Common myeloid progenitor, CD34-positive (primary cell): ENCODE data around the gene VANGL2. TPM values are rescaled to one million over a fixed set of nuclear protein-coding genes. Genes with fewer than 3 reads are reported as not detected.

Source experiments
- CTCF ChIA-PET: fragments of 350-600 bp; sonication (Branson Sonifier 250); formaldehyde crosslinking; loops from one replicate; lab custom pipeline; 2021; ENCODE audit warnings: antibody characterized with exemption; lab: Charles Lee
- POLR2A ChIA-PET: fragments of 350-600 bp; sonication (Branson Sonifier 250); formaldehyde crosslinking; loops from one replicate; lab custom pipeline; 2021; ENCODE audit warnings: antibody characterized with exemption; lab: Charles Lee
- DNase-seq, 3 donors: peaks; one replicate each; pipeline versions ENCODE4 v3.0.0 to v3.0.0-alpha.2; 2013
- H3K27ac ChIP-seq, 2 experiments: 1 replicate in 1 of 2; 2 replicates in 1 of 2; pipeline ENCODE4 v1.7.0; 2013; ENCODE audit warnings: inconsistent platforms in 2 of 2, low read length in 2 of 2, mild to moderate bottlenecking in 2 of 2, low read depth in 1 of 2, moderate library complexity in 1 of 2; ENCODE audit not compliant: severe bottlenecking in 2 of 2, insufficient read depth in 1 of 2, poor library complexity in 1 of 2
- H3K27me3 ChIP-seq, 5 experiments: replicated peaks in 2 of 5; 1 replicate in 3 of 5; 2 replicates in 2 of 5; pipeline versions ENCODE4 v1.6.1 to v1.7.0; 2013; ENCODE audit warnings: low read length in 4 of 5, mild to moderate bottlenecking in 2 of 5, moderate library complexity in 2 of 5, inconsistent platforms in 1 of 5; ENCODE audit not compliant: insufficient read depth in 5 of 5, control insufficient read depth in 4 of 5
- H3K36me3 ChIP-seq, 4 experiments: 1 replicate in 2 of 4; 2 replicates in 2 of 4; pipeline versions ENCODE4 v1.6.1 to v1.7.0; 2013; ENCODE audit warnings: low read length in 3 of 4, control low read depth in 1 of 4, mild to moderate bottlenecking in 1 of 4; ENCODE audit not compliant: control insufficient read depth in 4 of 4, insufficient read depth in 4 of 4
- H3K4me1 ChIP-seq, 4 experiments: 1 replicate in 3 of 4; 2 replicates in 1 of 4; pipeline versions ENCODE4 v1.6.1 to v1.7.1; 2013; ENCODE audit warnings: low read length in 3 of 4, mild to moderate bottlenecking in 3 of 4, control low read depth in 1 of 4, inconsistent platforms in 1 of 4, moderate library complexity in 1 of 4; ENCODE audit not compliant: control insufficient read depth in 4 of 4, insufficient read depth in 4 of 4; ENCODE audit errors: control extremely low read depth in 1 of 4
- H3K4me3 ChIP-seq, 7 experiments: 1 replicate in 4 of 7; 2 replicates in 3 of 7; pipeline versions ENCODE4 v1.5.1 to v1.7.0; 2013; ENCODE audit warnings: mild to moderate bottlenecking in 7 of 7, low read length in 6 of 7, moderate library complexity in 6 of 7, inconsistent platforms in 2 of 7, low read depth in 2 of 7, control low read depth in 1 of 7; ENCODE audit not compliant: insufficient read depth in 4 of 7, control insufficient read depth in 1 of 7; ENCODE audit errors: extremely low read depth in 1 of 7
- H3K9me3 ChIP-seq, 5 experiments: 1 replicate in 4 of 5; 2 replicates in 1 of 5; pipeline versions ENCODE4 v1.6.1 to v1.7.1; 2013; ENCODE audit warnings: low read length in 4 of 5, mild to moderate bottlenecking in 2 of 5, inconsistent platforms in 1 of 5, low read depth in 1 of 5, moderate library complexity in 1 of 5; ENCODE audit not compliant: control insufficient read depth in 4 of 5, insufficient read depth in 2 of 5; ENCODE audit errors: control extremely low read depth in 1 of 5
- WGBS: methylation state at CpG from one replicate; pipeline ENCODE4 v1.1.5; 2013; ENCODE audit not compliant: insufficient coverage; 5-methylcytosine and 5-hydroxymethylcytosine counted together
- polyA plus RNA-seq: library from polyadenylated mRNA; unstranded; fragments of 120-200 nt; gene quantifications from one replicate; pipeline ENCODE4 v1.2.1, GENCODE V29; 2013

VANGL2 gene
- 4.7 TPM for polyA plus RNA-seq

DNA sequence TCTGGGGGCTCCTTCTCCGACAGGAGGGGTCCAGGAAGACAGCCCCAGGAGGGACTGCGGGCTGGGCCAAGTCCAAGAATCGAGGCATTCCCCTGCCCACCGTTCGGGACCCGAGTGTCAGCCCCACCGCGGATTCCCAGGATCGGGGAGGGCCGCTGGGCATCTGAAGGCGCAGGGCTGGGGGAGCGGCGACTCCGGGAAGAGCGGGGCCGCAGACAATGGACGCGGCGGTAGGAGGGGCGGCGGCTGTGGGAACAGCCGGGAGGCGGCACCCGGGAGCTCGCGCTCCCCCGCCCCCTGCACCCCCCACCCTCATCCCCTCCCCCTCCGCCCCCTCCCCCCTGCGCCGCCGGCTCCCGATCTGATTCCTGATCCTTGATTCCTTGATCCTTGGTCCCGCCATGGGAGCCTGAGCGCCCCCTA lies at the start of gene VANGL2:
Gene VANGL2 (plus strand): TSS at position 342 of the 423 bp plus-strand sequence. CDS start 15,274 bp downstream, outside the sequence.
- peak; percentile 58 to 80 (median 76) for DNase-seq
- Histone ChIP-seq H3K4me1 (peaks cover 1 to 18% (median 16%) of the 10 kb centered on the region in 4 experiments), H3K36me3 (no peaks in the 10 kb centered on the region), H3K27me3 (no peaks in the 10 kb centered on the region), H3K4me3 (peak within 1 kb of the TSS; percentile 56 to 85 (median 69)), H3K9me3 (no peaks in the 10 kb centered on the region), H3K27ac (peak within 1 kb of the TSS in 1 of 2 experiments; percentile 45)
- ChIA-PET POLR2A (interaction anchor here (0.6 to 1.0 kb wide), 2 partner anchors 10 to 22 kb away, joined by 3 read pairs; no protein-coding TSS in a partner anchor), CTCF (interaction anchor here (0.9 kb wide), 1 partner anchor 24 kb away, joined by 3 read pairs; no protein-coding TSS in a partner anchor)
- 1% methylated on average over 11 of the region's 34 CpGs for WGBS

DNA sequence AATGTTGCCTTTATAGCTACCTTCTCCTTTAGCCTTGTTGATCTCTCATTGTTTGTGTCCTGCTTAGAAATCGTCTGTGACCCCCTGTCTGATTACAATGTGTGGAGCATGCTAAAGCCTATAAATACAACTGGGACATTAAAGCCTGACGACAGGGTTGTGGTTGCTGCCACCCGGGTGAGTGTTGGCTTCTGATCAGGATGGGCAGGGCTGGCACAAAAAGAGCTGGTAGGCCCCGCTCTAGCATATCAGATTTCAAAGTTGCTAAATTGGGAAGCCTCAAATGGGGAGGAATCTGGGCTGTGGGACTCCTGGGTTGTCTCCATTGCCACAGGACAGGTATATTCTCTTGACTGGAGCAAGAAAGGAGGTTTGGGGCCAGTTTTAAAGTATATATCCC lies 48.7 kb upstream of the VANGL2 start:
- no peaks in the 10 kb centered on the region for H3K9me3 ChIP-seq
- peaks cover 34 to 94% (median 83%) of the 10 kb centered on the region in 4 experiments for H3K36me3 ChIP-seq
- no peak overlapping the region for H3K4me3 ChIP-seq
- no peaks in the 10 kb centered on the region for H3K27me3 ChIP-seq
- 79% methylated on average over 4 of the region's 4 CpGs for WGBS
- ChIA-PET POLR2A (interaction anchor here (0.9 kb wide), 1 partner anchor 132 kb away, joined by 3 read pairs; no protein-coding TSS in a partner anchor), CTCF (interaction anchor here (0.7 to 26.0 kb wide), 14 partner anchors 9 to 267 kb away, joined by 3 to 437 read pairs (median 4); partner anchors contain the start of gene IGSF8)
- no peak for DNase-seq
- no peak overlapping the region for H3K27ac ChIP-seq
- peaks cover 3 to 8% (median 5%) of the 10 kb centered on the region in 4 experiments for H3K4me1 ChIP-seq

DNA sequence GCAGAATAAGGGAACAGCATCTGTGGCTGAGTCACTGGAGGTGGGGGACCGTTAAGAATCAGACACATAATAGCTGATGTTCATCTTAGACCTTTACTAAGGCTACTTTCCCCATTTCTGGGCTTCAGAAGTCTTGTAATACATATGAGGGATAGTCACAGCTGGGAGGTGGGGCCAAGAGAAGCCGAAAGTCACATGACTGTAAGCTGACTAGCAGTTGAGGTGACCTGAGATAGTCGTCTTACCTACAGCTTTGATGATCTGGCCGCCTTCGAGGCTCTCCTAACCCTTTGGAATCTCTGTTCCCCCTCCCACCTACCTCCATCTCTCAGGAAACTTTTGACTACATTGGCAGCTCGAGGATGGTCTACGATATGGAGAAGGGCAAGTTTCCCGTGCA lies 47.8 kb upstream of the VANGL2 start:
- H3K27me3 ChIP-seq, result no peaks in the 10 kb centered on the region
- CTCF ChIA-PET, result interaction anchor here (1.1 to 26.0 kb wide), 15 partner anchors 7 to 252 kb away, joined by 3 to 437 read pairs (median 4); partner anchors contain the start of genes COPA and NCSTN
- no peak overlapping the region for H3K27ac ChIP-seq
- no peak overlapping the region for H3K4me3 ChIP-seq
- POLR2A ChIA-PET, result no interaction called here
- DNase-seq, result no peak
- H3K4me1 ChIP-seq, result no peaks in the 10 kb centered on the region
- H3K9me3 ChIP-seq, result no peaks in the 10 kb centered on the region
- H3K36me3 ChIP-seq, result peaks cover 33 to 98% (median 89%) of the 10 kb centered on the region in 4 experiments
- WGBS, result 100% methylated on average over 2 of the region's 8 CpGs

DNA sequence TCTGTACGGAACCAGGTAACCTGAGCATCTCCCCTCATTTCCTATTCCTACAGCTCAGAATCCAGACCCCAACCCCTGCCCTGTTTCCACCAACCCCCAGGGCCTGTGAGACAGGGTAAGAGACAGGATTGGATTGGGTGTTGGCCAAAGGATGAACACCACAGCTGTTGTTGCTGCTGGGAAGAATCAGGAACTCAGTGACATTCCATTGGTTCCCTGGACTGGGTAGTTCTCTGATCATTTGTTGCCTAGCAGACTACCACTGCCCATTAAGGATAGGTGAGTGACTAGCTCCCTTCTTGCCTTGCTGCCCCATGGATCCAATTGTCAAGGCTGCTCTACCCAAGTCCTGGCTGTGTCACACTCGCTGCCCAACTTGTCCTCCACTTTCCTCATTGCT lies 47.1 kb upstream of the VANGL2 start:
- Histone ChIP-seq H3K4me1 (no peaks in the 10 kb centered on the region), H3K4me3 (no peak overlapping the region), H3K27me3 (no peaks in the 10 kb centered on the region), H3K36me3 (peaks cover 33 to 98% (median 89%) of the 10 kb centered on the region in 4 experiments), H3K27ac (no peak overlapping the region), H3K9me3 (no peaks in the 10 kb centered on the region)
- POLR2A ChIA-PET, result no interaction called here
- CTCF ChIA-PET, result interaction anchor here (0.8 to 26.0 kb wide), 19 partner anchors 8 to 257 kb away, joined by 3 to 437 read pairs (median 4); partner anchors contain the start of genes COPA and NCSTN
- no peak for DNase-seq
- 100% methylated on average over 1 of the region's 2 CpGs for WGBS

DNA sequence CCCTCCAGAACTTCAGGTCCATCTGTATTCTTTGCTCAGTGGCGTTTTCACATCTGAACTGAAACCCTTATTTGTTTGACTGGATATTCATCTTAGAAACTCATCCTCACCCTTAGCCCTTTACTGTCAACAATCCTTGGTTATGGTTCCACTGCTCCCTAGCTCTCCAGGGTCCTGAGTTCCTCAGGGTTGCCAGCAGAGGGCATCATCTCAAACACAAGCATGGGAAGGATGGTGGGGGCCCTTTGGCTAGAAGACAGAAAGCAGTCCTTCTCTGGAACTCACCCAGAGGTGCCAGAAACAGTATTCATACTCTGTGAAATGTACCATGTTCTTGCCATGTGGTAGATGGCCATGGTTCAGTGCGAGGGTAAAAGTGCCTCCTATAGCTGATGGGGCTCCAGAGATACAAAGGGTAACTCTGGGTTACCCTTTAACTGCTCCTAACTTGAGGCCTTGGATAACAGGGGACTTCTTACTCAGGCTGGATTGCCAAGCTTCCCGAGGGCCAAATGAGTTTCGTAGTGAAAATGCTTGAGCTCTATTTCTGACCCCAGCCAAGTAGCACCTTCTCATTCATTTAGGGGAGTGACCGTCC lies 45.9 kb upstream of the VANGL2 start:
- DNase-seq, result peak; percentile 40 to 70 (median 67)
- POLR2A ChIA-PET, result interaction anchor here (1.4 kb wide), 1 partner anchor 22 kb away, joined by 3 read pairs; no protein-coding TSS in a partner anchor
- no peak overlapping the region for H3K27ac ChIP-seq
- no peak overlapping the region for H3K4me3 ChIP-seq
- H3K27me3 ChIP-seq, result no peaks in the 10 kb centered on the region
- CTCF ChIA-PET, result interaction anchor here (1.0 to 26.0 kb wide), 17 partner anchors 8 to 256 kb away, joined by 3 to 437 read pairs (median 5); partner anchors contain the start of genes COPA and NCSTN
- no peaks in the 10 kb centered on the region for H3K9me3 ChIP-seq
- no peaks in the 10 kb centered on the region for H3K4me1 ChIP-seq
- 96% methylated on average over 5 of the region's 5 CpGs for WGBS
- H3K36me3 ChIP-seq, result peaks cover 27 to 95% (median 84%) of the 10 kb centered on the region in 4 experiments

DNA sequence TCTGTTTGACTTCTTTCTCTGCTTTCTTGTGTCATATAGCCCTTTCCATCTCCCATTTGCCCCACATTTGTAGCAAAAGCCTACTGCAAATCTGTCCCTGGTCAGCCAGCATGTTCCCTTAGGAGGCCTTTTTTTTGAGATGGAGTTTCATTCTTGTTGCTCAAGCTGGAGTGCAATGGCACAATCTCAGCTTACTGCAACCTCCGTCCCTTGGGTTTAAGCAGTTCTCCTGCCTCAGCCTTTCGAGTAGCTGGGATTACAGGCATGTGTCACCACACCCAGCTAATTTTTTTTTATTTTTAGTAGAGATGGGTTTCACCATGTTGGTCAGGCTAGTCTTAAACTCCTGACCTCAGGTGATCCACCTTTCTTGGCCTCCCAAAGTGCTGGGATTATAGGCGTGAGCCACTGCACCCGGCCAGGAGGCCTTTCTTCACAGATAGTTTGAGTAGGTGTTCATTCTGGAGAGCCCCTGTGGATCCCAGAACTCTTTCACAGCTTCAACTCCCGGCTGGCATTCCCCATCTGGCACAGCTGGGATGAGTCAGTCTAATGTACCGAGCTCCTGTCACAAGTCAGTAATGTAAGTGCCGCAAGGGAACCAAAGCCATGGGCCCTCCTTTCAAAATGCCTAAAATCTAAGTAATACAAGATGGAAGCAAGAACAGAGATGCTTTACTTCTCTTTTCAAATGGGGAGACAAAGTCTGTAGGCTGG lies 42.9 kb upstream of the VANGL2 start:
- no peaks in the 10 kb centered on the region for H3K27me3 ChIP-seq
- WGBS, result 96% methylated on average over 5 of the region's 7 CpGs
- H3K9me3 ChIP-seq, result no peaks in the 10 kb centered on the region
- ChIA-PET POLR2A (no interaction called here), CTCF (interaction anchor here (1.2 to 26.0 kb wide), 7 partner anchors 9 to 249 kb away, joined by 3 to 437 read pairs (median 4); partner anchors contain the start of genes COPA and NCSTN)
- no peak overlapping the region for H3K4me3 ChIP-seq
- no peak for DNase-seq
- H3K4me1 ChIP-seq, result no peaks in the 10 kb centered on the region
- H3K36me3 ChIP-seq, result peaks cover 33 to 80% (median 72%) of the 10 kb centered on the region in 4 experiments
- no peak overlapping the region for H3K27ac ChIP-seq
